ENCODE results near the gene SEMA4G.
A peak's percentile ranks its signal among the peaks of the same experiment; 100 is the strongest.

Gene SEMA4G

DNA sequence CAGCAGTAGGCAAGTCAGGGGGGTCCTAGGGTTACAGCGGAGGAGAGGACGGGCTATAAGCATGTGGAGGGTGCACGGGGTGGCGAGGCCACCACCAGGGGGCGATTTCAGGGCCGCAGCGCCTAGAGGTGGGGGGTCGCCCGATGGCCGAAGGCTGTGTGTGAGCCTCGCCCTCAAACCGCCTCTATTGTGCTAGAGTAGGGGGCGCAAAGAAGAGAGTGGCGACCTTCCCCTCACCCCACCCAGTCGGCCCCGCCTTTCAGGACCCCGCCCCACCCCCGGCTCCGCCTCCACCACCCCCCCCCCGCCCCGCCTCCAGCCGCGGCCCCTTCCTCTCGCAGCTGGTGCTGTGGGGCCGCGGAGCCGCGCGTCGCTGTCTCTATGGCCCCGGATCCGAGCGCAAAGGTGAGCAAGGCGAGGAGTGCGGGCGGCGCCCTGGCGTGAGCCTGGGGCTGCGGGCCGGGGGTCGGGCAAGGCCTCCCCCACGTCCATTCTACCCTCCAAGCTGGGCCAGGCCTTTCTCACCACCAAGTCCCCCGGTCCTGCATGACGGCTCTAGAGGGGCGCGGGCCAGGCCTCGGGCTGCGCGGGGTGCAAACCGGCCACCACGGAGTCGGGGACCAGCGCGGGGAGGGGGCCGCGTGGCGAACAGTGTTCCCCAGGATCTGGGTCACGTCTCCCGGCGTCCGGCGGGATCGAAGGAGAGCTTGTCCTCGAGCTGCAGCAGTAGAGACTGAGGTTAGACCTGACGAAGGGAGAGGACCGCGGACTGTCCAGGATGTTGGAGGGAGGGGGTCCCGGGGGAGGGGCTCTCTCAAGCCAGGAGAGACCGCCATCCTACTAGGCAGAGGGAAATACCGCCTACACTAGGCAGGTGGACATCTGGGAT lies at the start of gene SEMA4G:
SEMA4G (plus strand) TSS at position 318 of the 889 bp plus-strand sequence. CDS start 3,409 bp downstream, outside the sequence.
- peak; percentile 58 for DNase-seq

DNA sequence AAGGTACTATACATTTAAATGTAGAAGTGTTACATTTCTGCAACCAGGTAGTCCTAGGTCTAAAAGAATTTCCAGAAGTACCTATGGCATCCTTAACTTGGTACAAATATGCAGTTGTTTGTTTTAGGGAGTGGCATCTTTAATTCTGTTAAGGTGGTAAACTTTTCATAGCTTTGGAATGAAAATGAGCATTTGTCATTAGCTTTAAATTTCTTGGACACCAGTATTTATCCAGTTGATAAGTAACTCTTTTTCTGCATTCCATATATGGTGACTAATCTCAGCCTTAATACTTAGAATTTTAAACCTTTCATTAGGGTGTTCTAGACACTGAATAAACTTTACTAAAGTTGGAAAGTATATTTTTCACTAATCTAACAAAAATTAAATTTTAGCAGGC lies 45.7 kb upstream of the SEMA4G start:
- no peak for DNase-seq

- no peak for DNase-seq
Observed at GRCh38 chr10:100927266-100927665, 42.0 kb upstream of the SEMA4G start.

DNA sequence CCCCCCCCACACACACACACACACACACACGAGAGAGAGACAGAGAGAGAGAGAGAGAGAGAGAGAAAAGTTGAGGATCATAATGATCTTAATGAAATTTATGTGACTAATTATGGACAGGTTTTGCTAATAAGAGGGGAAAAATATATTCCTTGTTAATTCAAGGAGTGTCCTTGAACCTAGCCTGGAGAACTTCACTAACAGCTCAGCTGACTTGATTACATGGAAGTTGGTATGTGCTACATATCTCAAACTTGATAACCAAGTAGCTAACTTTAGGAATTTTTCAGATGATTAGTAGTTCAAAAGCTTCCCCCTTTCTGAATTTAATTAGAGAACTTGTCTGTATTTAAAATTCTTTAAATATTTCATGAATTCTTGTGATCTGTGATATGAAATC lies 41.3 kb upstream of the SEMA4G start:
- no peak for DNase-seq

DNA sequence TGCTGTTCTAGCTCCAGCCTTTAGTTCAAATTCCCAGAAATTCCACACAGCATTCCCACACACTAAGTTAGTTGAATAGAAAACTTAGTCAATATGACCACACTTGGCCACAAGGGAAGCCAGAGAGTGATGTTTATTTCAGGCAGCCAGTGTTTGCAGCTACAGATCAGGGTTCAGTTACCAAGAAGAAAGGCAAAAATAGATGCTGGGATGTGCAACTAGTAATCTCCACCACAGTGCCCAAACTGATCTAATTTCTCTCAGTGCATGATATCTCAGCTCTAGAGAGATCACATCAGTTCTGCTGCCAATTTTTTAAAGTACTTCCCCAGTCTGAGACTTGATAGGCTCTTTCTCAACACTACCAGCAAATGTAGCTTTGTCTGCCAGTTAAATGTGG lies 38.9 kb upstream of the SEMA4G start:
- DNase-seq: no peak

GRCh38 chr10:100934084-100934659 lies 35.1 kb upstream of the SEMA4G start:
- no peak for DNase-seq

- DNase-seq: no peak
Observed at GRCh38 chr10:100939763-100940344, 29.4 kb upstream of the SEMA4G start.

DNA sequence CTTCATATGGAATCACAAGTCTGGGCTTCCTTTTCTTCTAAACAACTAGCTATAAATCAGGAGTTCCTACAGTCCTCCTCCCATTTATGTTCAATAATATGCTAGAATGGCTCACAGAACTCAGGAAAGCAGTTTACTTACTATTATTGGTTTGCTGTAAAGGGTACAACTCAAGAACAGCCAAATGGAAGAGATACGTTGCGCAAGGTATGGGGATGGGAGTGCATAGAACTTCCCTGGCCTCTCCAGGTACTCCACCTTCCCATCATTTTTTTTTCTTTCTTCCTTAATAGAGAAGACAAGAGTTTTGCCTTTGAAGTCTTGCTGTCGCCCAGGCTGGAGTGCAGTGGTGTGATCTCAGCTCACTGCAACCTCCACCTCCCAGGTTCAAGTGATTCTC lies 27.1 kb upstream of the SEMA4G start:
- DNase-seq: no peak

GRCh38 chr10:100943508-100943907 lies 25.8 kb upstream of the SEMA4G start:
- no peak for DNase-seq

GRCh38 chr10:100945754-100946153 lies 23.6 kb upstream of the SEMA4G start:
- DNase-seq: no peak

- no peak for DNase-seq
Observed at GRCh38 chr10:100948916-100949315, 20.4 kb upstream of the SEMA4G start.

GRCh38 chr10:100960251-100960650 lies 9.1 kb upstream of the SEMA4G start:
- DNase-seq: no peak

DNA sequence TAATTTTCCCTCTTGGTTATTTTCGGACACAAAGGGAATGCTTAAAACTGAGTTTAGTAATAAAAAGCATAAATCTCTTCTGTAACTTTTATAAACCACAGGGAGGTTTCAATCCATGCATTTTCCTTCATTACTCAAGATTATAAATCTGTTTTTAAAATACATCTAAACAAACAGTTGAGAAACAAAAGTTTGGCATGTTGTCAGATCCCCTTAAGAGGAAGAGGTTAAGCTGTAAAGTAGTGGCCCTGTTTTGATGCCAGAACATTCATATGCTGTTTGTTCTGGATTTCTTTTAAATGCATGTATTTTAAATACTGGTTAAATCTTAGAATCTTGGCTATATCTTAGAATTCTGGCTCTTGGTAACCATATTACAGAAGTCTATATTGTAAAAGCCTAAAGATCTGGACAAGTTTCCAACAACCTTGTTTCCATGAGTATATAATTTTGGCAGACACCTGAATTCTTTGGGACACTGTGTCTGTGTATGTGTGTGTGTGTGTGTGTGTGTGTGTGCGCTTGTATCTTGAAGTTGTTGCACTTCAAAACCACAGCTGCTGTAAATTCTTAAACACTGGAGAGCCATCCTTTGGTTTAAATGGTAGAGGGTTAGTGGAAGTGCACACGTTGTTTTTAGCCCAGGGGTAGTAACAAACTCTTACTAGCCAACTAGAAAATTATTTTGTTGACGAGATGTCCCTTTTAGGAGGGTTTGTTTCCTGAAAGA lies 6.8 kb upstream of the SEMA4G start:
- DNase-seq: no peak

DNA sequence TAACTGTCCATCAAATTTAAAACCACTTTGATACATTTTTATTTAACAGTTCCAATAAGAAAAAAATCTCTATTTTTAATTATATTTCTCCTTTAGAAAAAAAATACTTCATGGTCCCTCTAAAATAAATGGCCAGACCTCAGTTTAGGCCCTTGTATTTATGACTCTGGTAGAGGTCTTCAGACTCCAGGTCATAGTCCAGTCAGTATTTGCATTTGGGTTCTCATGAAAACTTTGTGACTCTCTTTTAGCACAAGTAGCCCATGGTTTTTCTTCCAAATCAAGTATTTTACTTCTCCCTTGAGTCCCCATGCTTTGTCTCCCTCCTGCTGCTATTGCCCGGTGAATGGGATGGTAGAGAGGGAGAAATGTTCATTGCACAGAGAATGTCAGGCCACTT lies 5.5 kb upstream of the SEMA4G start:
- no peak for DNase-seq

DNA sequence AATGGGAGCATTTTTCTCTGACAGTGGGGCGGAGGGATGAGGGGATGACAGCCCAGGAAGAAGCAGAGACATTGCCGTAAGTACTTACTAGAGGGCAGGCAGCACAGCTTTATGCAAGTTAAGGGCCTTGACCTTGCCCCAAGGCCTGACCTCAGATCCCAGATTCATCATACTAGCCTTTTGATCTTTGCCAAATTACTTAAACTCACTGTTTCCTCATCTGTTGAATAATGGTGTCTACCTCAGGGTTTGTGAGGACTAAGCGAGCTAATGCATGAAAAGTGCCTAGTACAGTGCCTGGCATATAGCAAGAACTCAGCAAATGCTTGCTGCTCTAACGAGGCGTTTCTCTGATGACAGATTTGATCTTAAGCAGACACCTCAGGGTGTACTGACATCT lies 3.5 kb upstream of the SEMA4G start:
- no peak for DNase-seq

DNA sequence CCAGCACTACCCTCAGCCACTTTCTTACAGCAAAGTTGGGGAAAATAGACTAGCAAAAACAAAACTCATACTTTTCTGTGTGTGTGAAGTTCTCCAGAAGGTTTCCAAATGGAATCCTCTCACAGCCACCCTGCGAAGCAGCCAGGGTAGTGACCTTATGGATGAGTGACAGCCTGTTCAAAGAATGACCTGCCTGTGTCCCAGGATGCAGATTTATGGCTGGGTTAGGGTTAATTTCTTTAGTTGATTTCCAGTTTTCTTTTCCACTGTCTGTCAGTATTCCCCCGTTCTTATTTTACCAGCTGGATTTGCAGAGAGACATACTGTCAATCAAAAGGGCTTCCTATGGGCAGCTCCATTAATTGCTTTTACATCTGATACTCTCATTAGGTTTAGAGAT lies 2.4 kb upstream of the SEMA4G start:
- no peak for DNase-seq

DNA sequence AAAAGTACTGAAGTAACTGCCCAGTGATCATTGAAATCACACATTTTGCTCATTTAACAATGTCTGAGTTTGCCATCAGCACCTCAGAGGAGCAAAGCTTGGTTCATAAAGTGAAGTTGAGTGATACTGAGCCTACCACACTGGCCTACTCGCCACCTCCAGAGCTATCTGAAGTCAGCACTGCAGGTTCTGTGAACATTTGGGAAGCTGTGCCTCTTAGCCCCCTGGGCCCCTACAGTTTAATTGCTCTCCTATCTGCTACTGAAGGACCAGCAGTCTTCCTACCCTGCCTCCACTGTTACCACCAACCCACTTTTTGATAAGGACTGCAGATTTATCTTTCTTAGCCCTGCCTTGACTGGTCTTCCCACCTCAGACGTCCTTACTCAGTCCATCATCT lies 2.0 kb upstream of the SEMA4G start:
- DNase-seq: no peak

- DNase-seq: no peak
Observed at GRCh38 chr10:100968062-100968736, 1.1 kb upstream of the SEMA4G start.

- no peak for DNase-seq
Observed at GRCh38 chr10:100968863-100969186, 479 bp upstream of the SEMA4G start.

GRCh38 chr10:100970076-100970913 lies 991 bp downstream of the SEMA4G start:
- DNase-seq: no peak

DNA sequence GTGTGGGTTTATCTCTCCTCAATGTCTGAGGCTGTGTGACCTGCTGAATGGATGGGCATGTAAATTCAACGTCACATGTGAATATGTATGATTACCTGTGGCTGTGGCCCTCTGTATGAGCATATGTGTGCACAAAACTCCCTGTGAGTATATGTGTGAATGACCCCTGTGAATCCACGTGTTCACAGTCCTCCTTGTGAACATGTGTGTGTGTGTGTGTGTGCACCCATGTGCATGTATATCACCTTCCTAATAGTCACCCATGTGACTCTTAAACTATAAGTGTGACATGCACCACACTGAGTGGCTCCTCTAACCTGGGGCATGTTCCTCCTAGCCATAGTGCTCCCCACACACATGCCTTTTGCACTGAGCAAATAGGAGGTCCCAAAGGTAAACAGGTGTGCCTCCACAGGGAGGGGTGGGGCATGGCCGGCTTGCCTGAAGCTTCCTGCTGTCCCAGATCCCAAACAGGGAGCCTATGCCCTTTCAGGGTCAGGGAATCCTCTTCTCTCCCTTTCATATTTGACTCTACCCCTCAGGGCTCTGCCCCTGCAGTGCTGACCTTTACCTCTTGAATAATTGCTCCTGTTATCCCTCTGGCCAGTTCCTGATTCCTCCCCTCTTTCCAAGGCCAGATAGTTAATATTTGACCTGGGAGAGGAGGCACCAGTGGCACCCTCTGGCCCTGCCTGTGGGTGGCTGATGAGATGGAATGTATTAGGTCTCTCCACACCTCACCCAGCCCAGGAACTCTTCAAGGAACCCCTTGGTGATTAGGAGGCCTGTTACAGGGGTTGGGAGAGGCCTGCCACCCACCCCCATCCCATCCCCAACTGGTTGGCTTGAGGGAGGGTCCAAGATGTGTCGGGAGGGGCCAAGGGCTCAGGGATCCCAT lies 1.9 kb downstream of the SEMA4G start:
- DNase-seq: no peak
